GM10847 (cell line): ENCODE measurements around the gene COL13A1.

Experiments used
- POLR2A ChIP-seq: IDR thresholded peaks from 2 replicates; pipeline ENCODE4 v1.6.1; 2011; ENCODE audit not compliant: insufficient read length; ENCODE audit errors: extremely low read depth

Gene COL13A1

GRCh38 chr10:69801434-69802315 is at the start of gene COL13A1:
Gene COL13A1 (plus strand): TSS chr10:69801906. CDS start chr10:69802424, 518 bp downstream.
- no peak for TF ChIP-seq POLR2A

GRCh38 chr10:69752479-69752878 is 49.2 kb upstream of the COL13A1 start:
- no peak for TF ChIP-seq POLR2A

- TF ChIP-seq POLR2A, result no peak
Measured at GRCh38 chr10:69756279-69756678, 45.4 kb upstream of the COL13A1 start.

GRCh38 chr10:69757206-69757552 is 44.5 kb upstream of the COL13A1 start:
- no peak for TF ChIP-seq POLR2A

GRCh38 chr10:69757553-69758309 is 44.0 kb upstream of the COL13A1 start:
- no peak for TF ChIP-seq POLR2A

- no peak for TF ChIP-seq POLR2A
Measured at GRCh38 chr10:69758310-69758728, 43.4 kb upstream of the COL13A1 start.

- no peak for TF ChIP-seq POLR2A
Measured at GRCh38 chr10:69759641-69760040, 42.1 kb upstream of the COL13A1 start.

GRCh38 chr10:69760072-69760471 is 41.6 kb upstream of the COL13A1 start:
- no peak for TF ChIP-seq POLR2A

GRCh38 chr10:69761320-69761719 is 40.4 kb upstream of the COL13A1 start:
- no peak for TF ChIP-seq POLR2A

GRCh38 chr10:69766161-69766910 is 35.4 kb upstream of the COL13A1 start:
- TF ChIP-seq POLR2A, result no peak

- no peak for TF ChIP-seq POLR2A
Measured at GRCh38 chr10:69767793-69768192, 33.9 kb upstream of the COL13A1 start.

- TF ChIP-seq POLR2A, result no peak
Measured at GRCh38 chr10:69768386-69768785, 33.3 kb upstream of the COL13A1 start.

- no peak for TF ChIP-seq POLR2A
Measured at GRCh38 chr10:69769395-69769992, 32.2 kb upstream of the COL13A1 start.

GRCh38 chr10:69772933-69773704 is 28.6 kb upstream of the COL13A1 start:
- TF ChIP-seq POLR2A, result no peak

- no peak for TF ChIP-seq POLR2A
Measured at GRCh38 chr10:69774596-69774995, 27.1 kb upstream of the COL13A1 start.

GRCh38 chr10:69780077-69780476 is 21.6 kb upstream of the COL13A1 start:
- TF ChIP-seq POLR2A, result no peak
